Measurements from ENCODE around the gene SMIM28. TPM values are rescaled to one million over a fixed set of nuclear protein-coding genes. Genes with fewer than 3 reads are reported as not detected.

SMIM28 gene
- total and polyA plus RNA-seq, 9 of the 15 experiments (the other 6 are each of a cell fraction or from before 2014, with no cell fraction given): not detected

GRCh38 chr6:138403801-138404665 lies 26.3 kb downstream of the SMIM28 start, which contains the start of gene HEBP2 (continued):
- peak; percentile 84 for TF ChIP-seq MAX (CRISPR knock-in tag; IDR thresholded peaks at IDR 0.05)
- TF ChIP-seq ZFP36 (IDR thresholded peaks at IDR 0.05; ENCODE audit: low read depth, low read length, partially characterized antibody): no peak
- TF ChIP-seq NR2C1 (IDR thresholded peaks at IDR 0.05): no peak
- no peak for TF ChIP-seq NR2C1 (tag; IDR thresholded peaks at IDR 0.05)
- TF ChIP-seq HBP1 (CRISPR knock-in tag; IDR thresholded peaks at IDR 0.05): no peak
- TF ChIP-seq ZBTB1 (CRISPR knock-in tag; IDR thresholded peaks at IDR 0.05; ENCODE audit: borderline replicate concordance, low read depth): peak; percentile 65; the same call in 1 of the 2 replicates
- no peak for TF ChIP-seq CCAR2 (IDR thresholded peaks at IDR 0.05; ENCODE audit: low read depth, low read length)
- no peak for TF ChIP-seq CHD7 (IDR thresholded peaks at IDR 0.05; ENCODE audit: low read depth, low read length)
- TF ChIP-seq ZBTB17 (CRISPR knock-in tag; IDR thresholded peaks at IDR 0.05): no peak
- TF ChIP-seq MBD2 (IDR thresholded peaks at IDR 0.05; ENCODE audit: borderline replicate concordance, low read depth): 0 out of 2 replicates have a peak, but pooled peaks have one; percentile 7
- no peak for TF ChIP-seq PURB (CRISPR knock-in tag; IDR thresholded peaks at IDR 0.05; ENCODE audit: low read depth)
- TF ChIP-seq ZFX (CRISPR knock-in tag; IDR thresholded peaks at IDR 0.05): peak; percentile 73
- TF ChIP-seq ATF1 (CRISPR knock-in tag; IDR thresholded peaks at IDR 0.05): no peak
- TF ChIP-seq ATF1 (tag; IDR thresholded peaks at IDR 0.05): peak; percentile 80
